SU-DHL-6 (cell line): ENCODE data around the gene PRPF6.
A peak's percentile ranks its signal among the peaks of the same experiment; 100 is the strongest.

Experiments
- H2AFZ ChIP-seq: fragments of 200-600 bp; sonication (generic); 2 replicates; pipeline ENCODE4 v1.6.1; 2014; ENCODE audit warnings: low read depth, mild to moderate bottlenecking, moderate library complexity, mixed read lengths, antibody characterized with exemption, low read length; ENCODE audit not compliant: severe bottlenecking
- H3F3A ChIP-seq: fragments of 200-600 bp; shearing (Covaris generic); 2 replicates; pipeline ENCODE4 v1.6.0; 2016; ENCODE audit warnings: antibody characterized with exemption, mild to moderate bottlenecking; ENCODE audit not compliant: insufficient read depth
- H3K27ac ChIP-seq: fragments of 200-600 bp; sonication (generic); 2 replicates; pipeline ENCODE4 v1.5.1; 2016; ENCODE audit warnings: low read depth, mild to moderate bottlenecking, low read length, moderate library complexity, mixed read lengths
- H3K27me3 ChIP-seq: fragments of 200-600 bp; sonication (generic), shearing (Covaris generic); 2 replicates; pipeline ENCODE4 v1.6.0; 2014; ENCODE audit warnings: mild to moderate bottlenecking, low read length
- H3K36me3 ChIP-seq: fragments of 200-600 bp; sonication (generic); 2 replicates; pipeline ENCODE4 v1.6.1; 2014; ENCODE audit warnings: mild to moderate bottlenecking, low read length, mixed read lengths
- H3K4me2 ChIP-seq: fragments of 300-600, 200-600 bp; shearing (Covaris generic), sonication (generic); 2 replicates; pipeline ENCODE4 v1.6.0; 2014; ENCODE audit warnings: low read length, low read depth, mild to moderate bottlenecking; ENCODE audit not compliant: poor library complexity, severe bottlenecking
- H3K4me3 ChIP-seq: fragments of 200-600 bp; sonication (generic); 2 replicates; pipeline ENCODE4 v1.5.1; 2014; ENCODE audit warnings: antibody characterized with exemption, low read length, mild to moderate bottlenecking, mixed read lengths; ENCODE audit not compliant: insufficient read depth, poor library complexity, severe bottlenecking
- H3K79me2 ChIP-seq: fragments of 200-600 bp; sonication (generic); 2 replicates; pipeline ENCODE4 v1.6.1; 2014; ENCODE audit warnings: mild to moderate bottlenecking, low read length, moderate library complexity; ENCODE audit not compliant: insufficient read depth
- H3K9ac ChIP-seq: fragments of 200-600 bp; sonication (generic); 2 replicates; pipeline ENCODE4 v1.7.0; 2014; ENCODE audit warnings: mild to moderate bottlenecking, low read length
- H3K9me2 ChIP-seq: fragments of 200-600 bp; sonication (generic); replicated peaks from 2 replicates; pipeline ENCODE4 v1.6.1; 2014; ENCODE audit warnings: low read length; ENCODE audit not compliant: insufficient read depth
- H3K9me3 ChIP-seq: fragments of 200-600 bp; sonication (generic); 2 replicates; pipeline ENCODE4 v1.6.1; 2014; ENCODE audit warnings: low read length, mixed read lengths; ENCODE audit not compliant: insufficient read depth
- H4K20me1 ChIP-seq: fragments of 200-600 bp; sonication (generic); 2 replicates; pipeline ENCODE4 v1.6.1; 2014; ENCODE audit warnings: low read depth, mild to moderate bottlenecking, antibody characterized with exemption, low read length, moderate library complexity, mixed read lengths
- CTCF ChIP-seq: fragments of 200-600 bp; sonication (generic); IDR thresholded peaks from one replicate; pipeline ENCODE4 v1.5.1; 2017; ENCODE audit warnings: antibody characterized with exemption, mild to moderate bottlenecking, low read length, moderate library complexity; ENCODE audit not compliant: insufficient read depth, poor library complexity, severe bottlenecking
- EZH2phosphoT487 ChIP-seq: fragments of 200-600 bp; sonication (generic), shearing (Covaris generic); conservative IDR thresholded peaks from 2 replicates; pipeline ENCODE4 v1.6.1; 2018; ENCODE audit warnings: mild to moderate bottlenecking, antibody characterized with exemption, low read length, moderate library complexity, mixed read lengths

Gene PRPF6

DNA sequence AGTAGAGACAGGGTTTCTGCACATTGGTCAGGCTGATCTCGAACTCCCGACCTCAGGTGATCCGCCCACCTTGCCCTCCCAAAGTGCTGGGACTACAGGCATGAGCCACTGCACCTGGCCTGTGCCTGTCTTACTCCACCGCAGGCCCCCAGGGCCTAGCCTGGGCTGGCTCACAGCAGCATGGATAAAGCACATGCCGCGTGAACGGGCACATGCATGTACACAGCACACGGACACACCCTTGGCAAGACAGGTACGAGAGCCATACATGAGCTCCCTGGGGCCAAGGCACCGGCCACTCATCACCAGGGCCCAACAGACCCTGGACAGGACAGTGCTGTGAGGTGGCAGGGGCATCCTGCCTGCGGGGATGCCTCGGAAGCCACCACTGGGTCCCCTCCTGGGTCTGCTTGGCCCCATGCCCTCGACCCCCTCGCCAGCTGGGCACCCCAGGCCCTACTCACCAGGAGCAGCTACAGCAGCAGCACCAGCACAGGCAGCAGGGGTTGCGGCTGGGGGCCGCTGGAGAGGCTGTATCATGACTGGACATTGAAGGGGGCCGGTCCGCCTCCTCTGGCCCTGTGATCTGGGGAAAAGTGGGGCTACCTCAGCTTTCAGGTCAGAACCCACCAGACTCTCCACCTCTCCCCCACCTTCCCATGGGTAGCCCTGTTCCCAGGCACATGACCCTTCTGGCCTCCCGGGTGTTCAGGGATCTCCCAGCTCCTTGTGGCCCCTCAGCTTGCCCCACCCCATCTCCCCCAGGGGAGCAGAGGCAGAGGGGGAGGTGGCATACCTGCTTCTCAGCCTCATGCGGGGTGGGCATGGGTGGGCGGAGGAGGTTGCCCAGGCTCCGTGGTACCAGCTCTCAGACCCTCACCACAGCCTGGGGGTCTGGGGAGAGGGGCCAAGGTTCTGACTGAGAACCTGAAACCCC lies 95.4 kb downstream of the PRPF6 start:
- H3K9me2 ChIP-seq = no peaks in the 10 kb centered on the region
- no peaks in the 10 kb centered on the region for H3K79me2 ChIP-seq
- H3K4me3 ChIP-seq = no peak overlapping the region
- no peaks in the 10 kb centered on the region for H4K20me1 ChIP-seq
- H2AFZ ChIP-seq = no peak overlapping the region
- no peaks in the 10 kb centered on the region for H3K27me3 ChIP-seq
- peak overlapping the region; percentile 91 for H3K9ac ChIP-seq
- no peaks in the 10 kb centered on the region for H3K9me3 ChIP-seq
- peak overlapping the region; percentile 87 for H3K4me2 ChIP-seq
- H3K36me3 ChIP-seq = no peaks in the 10 kb centered on the region
- peak overlapping the region; percentile 95 for H3K27ac ChIP-seq
- peaks cover 29% of the 10 kb centered on the region for H3F3A ChIP-seq
- no peak for TF ChIP-seq EZH2phosphoT487
- no peak for TF ChIP-seq CTCF

DNA sequence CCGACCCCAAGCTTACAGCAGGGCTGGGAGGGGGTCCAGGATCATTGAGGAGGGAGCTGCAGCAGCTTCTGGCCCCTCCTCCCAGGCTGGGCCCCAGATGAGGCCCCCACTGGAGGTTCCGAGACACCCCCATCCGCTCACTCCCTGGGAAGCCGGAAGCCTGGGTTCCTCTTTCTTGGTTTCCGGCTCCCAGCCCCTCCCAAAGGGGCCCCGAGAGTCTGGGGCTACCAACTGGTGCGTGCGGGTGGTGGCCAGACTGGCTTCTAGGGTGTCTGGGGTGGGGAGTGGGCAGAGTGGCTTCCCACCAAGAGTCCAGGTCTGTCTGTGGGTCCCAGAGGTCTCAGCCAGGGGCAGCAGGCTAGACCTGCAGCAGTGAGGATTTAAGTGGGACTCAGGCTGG lies 96.2 kb downstream of the PRPF6 start:
- H3K27ac ChIP-seq = peak overlapping the region; percentile 95
- no peaks in the 10 kb centered on the region for H3K9me2 ChIP-seq
- peak overlapping the region; percentile 87 for H3K4me2 ChIP-seq
- H3K9ac ChIP-seq = peak overlapping the region; percentile 91
- H2AFZ ChIP-seq = no peak overlapping the region
- H3K79me2 ChIP-seq = no peaks in the 10 kb centered on the region
- no peaks in the 10 kb centered on the region for H3K27me3 ChIP-seq
- no peaks in the 10 kb centered on the region for H3K9me3 ChIP-seq
- TF ChIP-seq EZH2phosphoT487 (no peak), CTCF (no peak)
- no peaks in the 10 kb centered on the region for H3K36me3 ChIP-seq
- H3K4me3 ChIP-seq = peak overlapping the region; percentile 68
- H3F3A ChIP-seq = peaks cover 35% of the 10 kb centered on the region
- H4K20me1 ChIP-seq = no peaks in the 10 kb centered on the region

DNA sequence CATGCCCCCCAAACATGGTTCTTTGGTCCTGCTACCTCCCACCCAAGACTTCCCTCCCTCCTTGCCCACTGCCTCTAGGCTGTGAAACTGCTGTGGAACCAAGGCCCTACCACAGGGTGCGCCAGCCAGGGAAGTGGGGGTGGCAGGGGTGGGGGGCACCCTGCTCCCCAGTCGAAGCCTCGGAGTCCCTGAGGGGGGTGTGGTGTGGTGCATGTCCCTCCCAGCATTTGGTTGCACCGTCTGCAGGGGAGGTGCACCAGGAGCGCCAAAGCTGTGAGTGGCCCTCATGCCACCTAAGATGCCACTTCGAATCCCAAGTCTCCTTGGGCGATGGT lies 96.6 kb downstream of the PRPF6 start:
- Histone ChIP-seq H3K36me3 (no peaks in the 10 kb centered on the region), H2AFZ (no peak overlapping the region), H4K20me1 (no peaks in the 10 kb centered on the region), H3K27ac (peak overlapping the region; percentile 95), H3K4me2 (peak overlapping the region; percentile 87), H3K9me3 (no peaks in the 10 kb centered on the region), H3K79me2 (no peaks in the 10 kb centered on the region), H3K4me3 (peak overlapping the region; percentile 68), H3K9me2 (no peaks in the 10 kb centered on the region), H3K27me3 (no peaks in the 10 kb centered on the region), H3F3A (peaks cover 36% of the 10 kb centered on the region), H3K9ac (peak overlapping the region; percentile 91)
- no peak for TF ChIP-seq CTCF
- TF ChIP-seq EZH2phosphoT487 = no peak
